ENCODE measurements around the gene GSTM4. TPM values are rescaled to one million over a fixed set of nuclear protein-coding genes. Genes with fewer than 3 reads are reported as not detected.

GSTM4 gene
- total RNA-seq (10 to 100 TPM; 31.4 to 73.1 (median 44.8) TPM), polyA plus RNA-seq (10 to 100 TPM; 47.0 to 69.4 (median 52.3) TPM)

DNA sequence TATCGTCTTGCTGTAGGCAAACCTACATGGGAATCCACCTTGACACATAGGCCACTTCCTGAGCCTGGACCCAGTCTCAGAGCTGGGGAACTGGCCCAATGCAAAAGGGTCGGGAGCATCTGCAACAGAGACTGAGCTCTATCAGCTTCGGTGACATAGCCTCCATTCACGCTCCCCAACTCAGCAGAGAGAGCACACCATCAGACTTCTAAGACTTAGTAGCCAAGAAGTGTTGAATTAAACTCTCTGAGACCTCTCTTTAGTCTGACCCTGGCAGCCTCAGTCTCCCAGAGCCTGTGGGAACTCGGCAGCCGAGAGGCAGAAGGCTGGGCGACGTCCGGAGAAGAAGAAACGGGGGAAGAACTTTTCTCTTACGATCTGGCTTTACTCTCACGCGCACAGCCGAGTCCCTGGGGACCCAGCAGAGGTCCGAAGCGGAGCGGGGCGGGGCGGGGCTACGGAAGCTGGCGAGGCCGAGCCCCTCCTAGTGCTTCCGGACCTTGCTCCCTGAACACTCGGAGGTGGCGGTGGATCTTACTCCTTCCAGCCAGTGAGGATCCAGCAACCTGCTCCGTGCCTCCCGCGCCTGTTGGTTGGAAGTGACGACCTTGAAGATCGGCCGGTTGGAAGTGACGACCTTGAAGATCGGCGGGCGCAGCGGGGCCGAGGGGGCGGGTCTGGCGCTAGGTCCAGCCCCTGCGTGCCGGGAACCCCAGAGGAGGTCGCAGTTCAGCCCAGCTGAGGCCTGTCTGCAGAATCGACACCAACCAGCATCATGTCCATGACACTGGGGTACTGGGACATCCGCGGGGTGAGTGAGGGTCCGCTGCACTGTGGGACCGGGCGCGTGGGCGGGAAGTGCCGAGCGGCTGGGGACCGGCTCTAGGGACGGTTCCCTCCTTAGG, at the start of gene GSTM4:
TSS of gene GSTM4 (plus strand) at position 485 of the 905 bp plus-strand sequence. CDS start at position 776, 291 bp downstream.
- Histone ChIP-seq H3K9me3 (no peaks in the 10 kb centered on the region), H3K27ac (peak within 1 kb of the TSS; percentile 86 to 90 (median 88)), H3K4me3 (peak within 1 kb of the TSS; percentile 60 to 69 (median 63)), H3K27me3 (no peaks in the 10 kb centered on the region), H3K4me1 (peaks cover 0 to 25% (median 19%) of the 10 kb centered on the region in 4 donors), H3K36me3 (peaks cover 0 to 33% (median 6%) of the 10 kb centered on the region in 4 donors)
- 0 to 1% methylated on average over 54 of the region's 54 CpGs for WGBS, 2 donors
- TF ChIP-seq POLR2A (IDR thresholded peaks at IDR 0.05), result peak; percentile 47 to 57
- TF ChIP-seq EP300 (IDR thresholded peaks at IDR 0.05), result no peak
- TF ChIP-seq POLR2AphosphoS5 (IDR thresholded peaks at IDR 0.05), result peak; percentile 66 to 83 (median 72)
- TF ChIP-seq CTCF (IDR thresholded peaks at IDR 0.05), result no peak
- intact Hi-C loops (cut with DNase I), result no loop called here
- peak; percentile 95 for DNase-seq

- no peaks in the 10 kb centered on the region for H3K36me3 ChIP-seq
- no peaks in the 10 kb centered on the region for H3K27me3 ChIP-seq
- WGBS, 2 donors, result 96 to 98% methylated on average over 3 of the region's 3 CpGs
- H3K27ac ChIP-seq, result no peak overlapping the region
- intact Hi-C loops (cut with DNase I), result no loop called here
- no peaks in the 10 kb centered on the region for H3K4me1 ChIP-seq
- TF ChIP-seq POLR2AphosphoS5 (IDR thresholded peaks at IDR 0.05) (no peak), CTCF (IDR thresholded peaks at IDR 0.05) (no peak), POLR2A (IDR thresholded peaks at IDR 0.05) (no peak), EP300 (IDR thresholded peaks at IDR 0.05) (no peak)
- no peak for DNase-seq
- H3K4me3 ChIP-seq, result no peak overlapping the region
- H3K9me3 ChIP-seq, result no peaks in the 10 kb centered on the region
Observed at GRCh38 chr1:109609881-109610280, 46.0 kb upstream of the GSTM4 start.

DNA sequence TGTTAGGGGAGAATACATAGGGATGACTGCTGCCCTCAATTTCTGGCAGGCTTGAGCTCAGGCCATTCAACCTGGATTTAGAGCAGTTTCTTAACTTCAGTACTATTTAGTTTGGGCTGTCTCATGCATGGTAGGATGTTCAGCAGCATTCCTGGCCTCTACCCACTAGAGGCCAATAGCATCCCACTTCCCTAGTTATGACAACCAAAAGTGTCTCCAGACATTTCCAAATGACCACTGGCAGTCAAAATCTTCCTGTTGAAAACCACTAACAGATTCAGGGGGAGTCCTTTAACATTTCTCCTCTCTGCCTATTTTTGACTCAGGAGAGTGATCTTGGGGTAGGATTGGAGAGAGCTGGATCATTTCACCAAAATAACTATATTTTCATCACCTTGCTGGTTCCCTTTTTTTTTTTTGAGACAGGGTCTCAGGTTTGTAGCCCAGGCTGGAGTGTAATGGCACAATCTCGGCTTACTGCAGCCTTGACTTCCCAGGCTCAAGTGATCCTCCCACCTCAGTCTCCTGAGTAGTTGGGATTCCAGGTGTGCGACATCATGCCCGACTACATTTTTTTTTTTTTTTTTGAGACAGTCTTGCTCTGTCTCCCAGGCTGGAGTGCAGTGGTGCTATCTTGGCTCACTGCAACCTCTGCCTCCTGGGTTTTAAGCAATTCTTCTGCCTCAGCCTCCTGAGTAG, 45.1 kb upstream of the GSTM4 start:
- H3K36me3 ChIP-seq, result no peaks in the 10 kb centered on the region
- H3K27ac ChIP-seq, result no peak overlapping the region
- no peaks in the 10 kb centered on the region for H3K27me3 ChIP-seq
- intact Hi-C loops (cut with DNase I), result no loop called here
- no peak for TF ChIP-seq EP300 (IDR thresholded peaks at IDR 0.05)
- no peak overlapping the region for H3K4me3 ChIP-seq
- no peak for DNase-seq
- H3K4me1 ChIP-seq, result no peaks in the 10 kb centered on the region
- WGBS, 2 donors, result 82 to 90% methylated on average over 3 of the region's 3 CpGs
- no peaks in the 10 kb centered on the region for H3K9me3 ChIP-seq

- no peaks in the 10 kb centered on the region for H3K27me3 ChIP-seq
- no peaks in the 10 kb centered on the region for H3K9me3 ChIP-seq
- intact Hi-C loops (cut with DNase I), result no loop called here
- TF ChIP-seq EP300 (IDR thresholded peaks at IDR 0.05), result no peak
- TF ChIP-seq POLR2AphosphoS5 (IDR thresholded peaks at IDR 0.05), result no peak
- no peak for TF ChIP-seq POLR2A (IDR thresholded peaks at IDR 0.05)
- no peak for TF ChIP-seq CTCF (IDR thresholded peaks at IDR 0.05)
- no peaks in the 10 kb centered on the region for H3K36me3 ChIP-seq
- no peak overlapping the region for H3K4me3 ChIP-seq
- 95 to 96% methylated on average over 13 of the region's 13 CpGs for WGBS, 2 donors
- DNase-seq, result no peak
- no peak overlapping the region for H3K27ac ChIP-seq
- no peaks in the 10 kb centered on the region for H3K4me1 ChIP-seq
Observed at GRCh38 chr1:109611308-109611990, 44.5 kb upstream of the GSTM4 start.
